ENCODE measurements around the gene DENND6B. TPM values are rescaled to one million over a fixed set of nuclear protein-coding genes. Genes with fewer than 3 reads are reported as not detected.
"Not testable (repeated sequence)": the region's sequence is repeated elsewhere in the genome, so short reads cannot be mapped to it uniquely, and the experiment has no call there.

The DENND6B gene
- 1.4 TPM for total RNA-seq

GRCh38 chr22:50326956-50327710 is at the start of gene DENND6B:
Gene DENND6B, minus strand, starts transcription at chr22:50327012. Its CDS starts 24 bp downstream, at chr22:50326988.
- TF ChIP-seq, protein P1, sequence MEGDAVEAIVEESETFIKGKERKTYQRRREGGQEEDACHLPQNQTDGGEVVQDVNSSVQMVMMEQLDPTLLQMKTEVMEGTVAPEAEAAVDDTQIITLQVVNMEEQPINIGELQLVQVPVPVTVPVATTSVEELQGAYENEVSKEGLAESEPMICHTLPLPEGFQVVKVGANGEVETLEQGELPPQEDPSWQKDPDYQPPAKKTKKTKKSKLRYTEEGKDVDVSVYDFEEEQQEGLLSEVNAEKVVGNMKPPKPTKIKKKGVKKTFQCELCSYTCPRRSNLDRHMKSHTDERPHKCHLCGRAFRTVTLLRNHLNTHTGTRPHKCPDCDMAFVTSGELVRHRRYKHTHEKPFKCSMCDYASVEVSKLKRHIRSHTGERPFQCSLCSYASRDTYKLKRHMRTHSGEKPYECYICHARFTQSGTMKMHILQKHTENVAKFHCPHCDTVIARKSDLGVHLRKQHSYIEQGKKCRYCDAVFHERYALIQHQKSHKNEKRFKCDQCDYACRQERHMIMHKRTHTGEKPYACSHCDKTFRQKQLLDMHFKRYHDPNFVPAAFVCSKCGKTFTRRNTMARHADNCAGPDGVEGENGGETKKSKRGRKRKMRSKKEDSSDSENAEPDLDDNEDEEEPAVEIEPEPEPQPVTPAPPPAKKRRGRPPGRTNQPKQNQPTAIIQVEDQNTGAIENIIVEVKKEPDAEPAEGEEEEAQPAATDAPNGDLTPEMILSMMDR (IDR thresholded peaks at IDR 0.05) = peak in 2 of 3 experiments; percentile 35 to 95
- H3K4me1 ChIP-seq = peaks cover 10% of the 10 kb centered on the region in 2 donors
- peak within 1 kb of the TSS; percentile 87 to 96 for H3K4me3 ChIP-seq
- H3K9me3 ChIP-seq = no peaks in the 10 kb centered on the region
- DNase-seq (ENCODE audit: low spot score in 2 of 2) = peak; percentile 29 to 90
- H3K27ac ChIP-seq = peak within 1 kb of the TSS; percentile 91 to 93
- H3K27me3 ChIP-seq = no peaks in the 10 kb centered on the region
- no peaks in the 10 kb centered on the region for H3K36me3 ChIP-seq
- intact Hi-C loops (cut with DNase I) = loop anchor here (1.0 kb wide), 6 partner anchors 15 to 82 kb away; partner anchors contain the start of genes PLXNB2 and TUBGCP6

- TF ChIP-seq, protein P1 (IDR thresholded peaks at IDR 0.05) = no peak
- no peaks in the 10 kb centered on the region for H3K4me1 ChIP-seq
- no peak for DNase-seq (ENCODE audit: low spot score in 2 of 2)
- peaks cover 31 to 44% of the 10 kb centered on the region in 2 donors for H3K36me3 ChIP-seq
- H3K27me3 ChIP-seq = no peaks in the 10 kb centered on the region
- H3K27ac ChIP-seq = no peak overlapping the region
- no peaks in the 10 kb centered on the region for H3K9me3 ChIP-seq
- no peak overlapping the region for H3K4me3 ChIP-seq
- intact Hi-C loops (cut with DNase I) = no loop called here
Observed at GRCh38 chr22:50376085-50376651, 49.4 kb upstream of the DENND6B start.

DNA sequence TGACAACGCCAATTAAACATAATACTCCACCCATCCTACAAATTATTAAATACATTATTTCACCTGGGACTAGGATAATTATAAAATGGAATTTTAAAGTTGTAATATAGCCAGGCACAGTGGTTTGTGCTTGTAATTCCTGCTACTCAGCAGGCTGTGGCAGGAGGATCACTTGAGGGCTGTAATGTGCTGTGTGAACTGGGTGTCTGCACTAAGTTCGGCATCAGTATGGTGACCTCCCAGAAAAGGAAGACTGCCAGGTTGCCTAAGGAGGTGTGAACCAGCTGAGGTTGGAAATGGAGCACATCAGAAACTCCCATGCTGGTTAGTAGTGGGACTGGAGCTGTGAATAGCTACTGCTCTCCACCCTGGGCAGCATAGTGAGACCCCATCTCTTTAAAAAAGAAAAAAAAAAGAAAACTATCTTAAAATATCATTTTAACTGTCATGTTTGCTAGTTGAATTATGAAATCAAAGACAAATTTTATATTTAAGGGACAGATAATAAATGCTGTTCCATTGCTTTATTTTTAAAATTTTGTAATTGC is 44.4 kb upstream of the DENND6B start:
- intact Hi-C loops (cut with DNase I) = no loop called here
- TF ChIP-seq, protein P1 (IDR thresholded peaks at IDR 0.05) = no peak
- Histone ChIP-seq H3K27ac (no peak overlapping the region), H3K9me3 (no peaks in the 10 kb centered on the region), H3K27me3 (no peaks in the 10 kb centered on the region), H3K4me1 (peaks cover 0 to 3% of the 10 kb centered on the region in 2 donors), H3K36me3 (peaks cover 25 to 31% of the 10 kb centered on the region in 2 donors), H3K4me3 (no peak overlapping the region)
- no peak for DNase-seq (ENCODE audit: low spot score in 2 of 2)

DNA sequence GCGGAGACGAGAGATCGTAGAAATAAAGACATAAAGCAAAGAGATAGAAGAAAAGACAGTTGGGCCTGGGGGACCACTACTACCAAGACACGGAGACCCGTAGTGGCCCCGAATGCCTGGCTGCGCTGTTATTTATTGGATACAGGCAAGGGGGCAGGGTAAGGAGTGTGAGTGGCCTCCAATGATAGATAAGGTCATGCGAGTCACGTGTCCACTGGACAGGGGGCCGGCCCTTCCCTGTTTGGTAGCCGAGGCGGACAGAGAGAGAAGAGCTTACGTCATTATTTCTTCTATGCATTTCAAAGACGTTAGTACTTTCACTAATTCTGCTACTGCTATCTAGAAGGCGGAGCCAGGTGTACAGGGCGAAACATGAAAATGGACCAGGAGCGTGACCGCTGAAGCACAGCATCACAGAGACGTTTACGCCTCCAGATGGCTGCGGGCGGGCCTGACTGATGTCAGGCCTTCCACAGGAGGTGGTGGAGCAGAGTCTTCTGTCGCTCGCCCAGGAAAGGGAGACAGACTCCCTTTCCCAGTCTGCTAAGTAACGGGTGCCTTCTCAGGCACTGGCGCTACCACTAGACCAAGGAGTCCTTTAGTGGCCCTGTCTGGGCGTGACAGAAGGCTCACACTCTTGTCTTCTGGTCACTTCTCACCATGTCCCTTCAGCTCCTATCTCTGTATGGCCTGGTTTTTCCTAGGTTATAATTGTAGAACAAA is 41.1 kb upstream of the DENND6B start:
- no peak for DNase-seq (ENCODE audit: low spot score in 2 of 2)
- no peak overlapping the region for H3K27ac ChIP-seq
- peaks cover 0 to 6% of the 10 kb centered on the region in 2 donors for H3K4me1 ChIP-seq
- H3K9me3 ChIP-seq = no peaks in the 10 kb centered on the region
- no peaks in the 10 kb centered on the region for H3K27me3 ChIP-seq
- TF ChIP-seq, protein P1 (IDR thresholded peaks at IDR 0.05) = no peak
- no peak overlapping the region for H3K4me3 ChIP-seq
- intact Hi-C loops (cut with DNase I) = no loop called here
- H3K36me3 ChIP-seq = peaks cover 6 to 18% of the 10 kb centered on the region in 2 donors

DNA sequence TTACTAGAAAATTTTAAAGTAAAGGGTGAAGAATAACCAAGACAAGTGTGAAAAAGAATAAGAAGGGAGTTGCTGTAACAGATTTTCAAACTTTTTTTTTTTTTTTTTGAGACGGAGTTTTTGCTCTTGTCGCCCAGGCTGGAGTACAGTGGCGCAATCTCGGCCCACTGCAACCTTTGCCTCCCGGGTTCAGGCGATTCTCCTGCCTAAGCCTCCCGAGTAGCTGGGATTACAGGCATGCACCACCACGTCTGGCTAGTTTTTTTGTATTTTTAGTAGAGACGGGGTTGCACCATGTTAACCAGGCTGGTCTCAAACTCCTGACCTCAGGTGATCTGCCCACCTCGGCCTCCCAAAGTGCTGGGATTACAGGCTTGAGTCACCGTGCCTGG is 37.0 kb upstream of the DENND6B start:
- peaks cover 7 to 18% of the 10 kb centered on the region in 2 donors for H3K36me3 ChIP-seq
- H3K4me1 ChIP-seq; H3K27me3 ChIP-seq; H3K27ac ChIP-seq; DNase-seq (ENCODE audit: low spot score in 2 of 2); H3K4me3 ChIP-seq; intact Hi-C loops (cut with DNase I); H3K9me3 ChIP-seq: not testable (repeated sequence)

All from ascending aorta (tissue), 2 donors.